ENCODE results near the gene GPR153.

GPR153 gene

GRCh38 chr1:6287029-6287428 lies 26.1 kb upstream of the GPR153 start:
- DNase-seq (ENCODE audit: low read depth): no peak

- no peak for DNase-seq (ENCODE audit: low read depth)
Observed at GRCh38 chr1:6286266-6286665, 25.4 kb upstream of the GPR153 start.

- DNase-seq (ENCODE audit: low read depth): no peak
Observed at GRCh38 chr1:6285336-6285735, 24.4 kb upstream of the GPR153 start.

- no peak for DNase-seq (ENCODE audit: low read depth)
Observed at GRCh38 chr1:6282577-6283270, 21.8 kb upstream of the GPR153 start.

GRCh38 chr1:6281511-6282402 lies 20.9 kb upstream of the GPR153 start:
- DNase-seq (ENCODE audit: low read depth): no peak

GRCh38 chr1:6280761-6281451 lies 20.0 kb upstream of the GPR153 start:
- no peak for DNase-seq (ENCODE audit: low read depth)

- DNase-seq (ENCODE audit: low read depth): no peak
Observed at GRCh38 chr1:6279613-6280383, 18.9 kb upstream of the GPR153 start.

- no peak for DNase-seq (ENCODE audit: low read depth)
Observed at GRCh38 chr1:6279066-6279465, 18.2 kb upstream of the GPR153 start.

GRCh38 chr1:6278263-6278662 lies 17.4 kb upstream of the GPR153 start:
- DNase-seq (ENCODE audit: low read depth): no peak

- no peak for DNase-seq (ENCODE audit: low read depth)
Observed at GRCh38 chr1:6276811-6277555, 16.1 kb upstream of the GPR153 start.

- peak; percentile 81 for DNase-seq (ENCODE audit: low read depth)
Observed at GRCh38 chr1:6275826-6276782, 15.2 kb upstream of the GPR153 start.

- DNase-seq (ENCODE audit: low read depth): no peak
Observed at GRCh38 chr1:6274622-6275139, 13.8 kb upstream of the GPR153 start.

- DNase-seq (ENCODE audit: low read depth): no peak
Observed at GRCh38 chr1:6274102-6274501, 13.2 kb upstream of the GPR153 start.

GRCh38 chr1:6273380-6273891 lies 12.5 kb upstream of the GPR153 start:
- DNase-seq (ENCODE audit: low read depth): peak; percentile 52

GRCh38 chr1:6272868-6273267 lies 12.0 kb upstream of the GPR153 start:
- no peak for DNase-seq (ENCODE audit: low read depth)

- DNase-seq (ENCODE audit: low read depth): no peak
Observed at GRCh38 chr1:6272452-6272851, 11.6 kb upstream of the GPR153 start.

GRCh38 chr1:6271554-6271953 lies 10.7 kb upstream of the GPR153 start:
- DNase-seq (ENCODE audit: low read depth): no peak

- no peak for DNase-seq (ENCODE audit: low read depth)
Observed at GRCh38 chr1:6271006-6271405, 10.1 kb upstream of the GPR153 start.

- no peak for DNase-seq (ENCODE audit: low read depth)
Observed at GRCh38 chr1:6270401-6270800, 9.5 kb upstream of the GPR153 start.
